ENCODE data around the gene DVL1. TPM values are rescaled to one million over a fixed set of nuclear protein-coding genes. Genes with fewer than 3 reads are reported as not detected.

Gene DVL1
- total RNA-seq, 2 donors from 2014 or later = 49.9 to 71.3 TPM

GRCh38 chr1:1329304-1330210, 19.7 kb downstream of the DVL1 start:
- Histone ChIP-seq H3K27me3 (no peaks in the 10 kb centered on the region), H3K4me3 (no peak overlapping the region), H3K27ac (no peak overlapping the region), H3K9me3 (no peaks in the 10 kb centered on the region), H3K36me3 (no peaks in the 10 kb centered on the region), H3K4me1 (peaks cover 8% of the 10 kb centered on the region), H3K9ac (ENCODE audit: low read depth in 2 of 2, low read length in 2 of 2) (no peak overlapping the region)
- DNase-seq = no peak
- TF ChIP-seq CTCF (IDR thresholded peaks at IDR 0.05) = no peak
- intact Hi-C loops (cut with DNase I) = no loop called here

GRCh38 chr1:1328254-1328653, 21.0 kb downstream of the DVL1 start:
- intact Hi-C loops (cut with DNase I) = no loop called here
- no peaks in the 10 kb centered on the region for H3K9me3 ChIP-seq
- no peak for DNase-seq
- no peak for TF ChIP-seq CTCF (IDR thresholded peaks at IDR 0.05)
- no peaks in the 10 kb centered on the region for H3K27me3 ChIP-seq
- H3K4me1 ChIP-seq = peaks cover 10% of the 10 kb centered on the region
- H3K9ac ChIP-seq (ENCODE audit: low read depth in 2 of 2, low read length in 2 of 2) = no peak overlapping the region
- H3K4me3 ChIP-seq = no peak overlapping the region
- no peak overlapping the region for H3K27ac ChIP-seq
- no peaks in the 10 kb centered on the region for H3K36me3 ChIP-seq

GRCh38 chr1:1327291-1327690, 21.9 kb downstream of the DVL1 start:
- no peak for DNase-seq
- Histone ChIP-seq H3K9ac (ENCODE audit: low read depth in 2 of 2, low read length in 2 of 2) (no peak overlapping the region), H3K4me3 (no peak overlapping the region), H3K36me3 (no peaks in the 10 kb centered on the region), H3K9me3 (no peaks in the 10 kb centered on the region), H3K4me1 (peaks cover 13% of the 10 kb centered on the region), H3K27me3 (no peaks in the 10 kb centered on the region), H3K27ac (no peak overlapping the region)
- intact Hi-C loops (cut with DNase I) = no loop called here
- no peak for TF ChIP-seq CTCF (IDR thresholded peaks at IDR 0.05)

- intact Hi-C loops (cut with DNase I) = no loop called here
- no peak for TF ChIP-seq CTCF (IDR thresholded peaks at IDR 0.05)
- H3K27me3 ChIP-seq = no peaks in the 10 kb centered on the region
- H3K4me3 ChIP-seq = peak overlapping the region; percentile 99
- H3K27ac ChIP-seq = no peak overlapping the region
- H3K9me3 ChIP-seq = no peaks in the 10 kb centered on the region
- peak overlapping the region; percentile 89 to 99 for H3K9ac ChIP-seq (ENCODE audit: low read depth in 2 of 2, low read length in 2 of 2)
- DNase-seq = no peak
- no peaks in the 10 kb centered on the region for H3K36me3 ChIP-seq
- H3K4me1 ChIP-seq = peaks cover 13% of the 10 kb centered on the region
Observed at GRCh38 chr1:1326075-1326605, 23.1 kb downstream of the DVL1 start.

GRCh38 chr1:1325288-1326074, 23.7 kb downstream of the DVL1 start:
- DNase-seq = peak; percentile 58
- Histone ChIP-seq H3K27me3 (no peaks in the 10 kb centered on the region), H3K9ac (ENCODE audit: low read depth in 2 of 2, low read length in 2 of 2) (peak overlapping the region; percentile 89 to 99), H3K4me3 (peak overlapping the region; percentile 99), H3K9me3 (no peaks in the 10 kb centered on the region), H3K4me1 (peaks cover 13% of the 10 kb centered on the region), H3K27ac (peak overlapping the region; percentile 88), H3K36me3 (no peaks in the 10 kb centered on the region)
- intact Hi-C loops (cut with DNase I) = no loop called here
- TF ChIP-seq CTCF (IDR thresholded peaks at IDR 0.05) = no peak

Measured in colonic mucosa (tissue), 4 donors.